Stimulated activated CD4-positive, alpha-beta T cell treated with anti-CD3 and anti-CD28 coated beads, Interleukin-15, amount 100 ng/mL, for 48 hours (primary cell): Measurements from ENCODE around the gene ARGFX.
A peak's percentile ranks its signal among the peaks of the same experiment; 100 is the strongest.
"Not testable (repeated sequence)": the region's sequence is repeated elsewhere in the genome, so short reads cannot be mapped to it uniquely, and the experiment has no call there.

Experiments used
- DNase-seq, 2 donors: peaks; one replicate each; pipeline ENCODE4 v3.0.0-alpha.2; 2020; ENCODE audit warnings: low read depth in 2 of 2

The ARGFX gene

DNA sequence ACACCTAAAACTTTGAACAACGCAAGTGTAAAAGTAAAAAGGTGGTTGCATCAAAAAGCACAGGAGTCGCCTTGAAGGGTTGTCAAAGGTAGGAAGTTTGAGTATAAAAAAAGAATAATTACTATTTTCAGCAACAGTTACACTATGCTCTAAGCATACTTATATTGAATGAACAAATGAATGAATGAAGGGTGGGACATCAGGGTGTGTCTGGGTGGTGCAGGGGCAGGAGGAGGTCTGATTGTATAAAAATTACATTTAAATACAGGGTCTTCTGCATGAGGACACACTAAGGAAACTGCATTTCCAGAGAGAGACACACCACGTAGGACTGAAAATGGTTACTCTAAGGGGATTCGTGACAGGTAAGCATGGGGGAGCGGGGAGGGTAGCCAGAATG, at the start of gene ARGFX:
Gene ARGFX (plus strand): TSS at position 301 of the 400 bp plus-strand sequence. CDS start 2,765 bp downstream, outside the sequence.
- no peak for DNase-seq

DNA sequence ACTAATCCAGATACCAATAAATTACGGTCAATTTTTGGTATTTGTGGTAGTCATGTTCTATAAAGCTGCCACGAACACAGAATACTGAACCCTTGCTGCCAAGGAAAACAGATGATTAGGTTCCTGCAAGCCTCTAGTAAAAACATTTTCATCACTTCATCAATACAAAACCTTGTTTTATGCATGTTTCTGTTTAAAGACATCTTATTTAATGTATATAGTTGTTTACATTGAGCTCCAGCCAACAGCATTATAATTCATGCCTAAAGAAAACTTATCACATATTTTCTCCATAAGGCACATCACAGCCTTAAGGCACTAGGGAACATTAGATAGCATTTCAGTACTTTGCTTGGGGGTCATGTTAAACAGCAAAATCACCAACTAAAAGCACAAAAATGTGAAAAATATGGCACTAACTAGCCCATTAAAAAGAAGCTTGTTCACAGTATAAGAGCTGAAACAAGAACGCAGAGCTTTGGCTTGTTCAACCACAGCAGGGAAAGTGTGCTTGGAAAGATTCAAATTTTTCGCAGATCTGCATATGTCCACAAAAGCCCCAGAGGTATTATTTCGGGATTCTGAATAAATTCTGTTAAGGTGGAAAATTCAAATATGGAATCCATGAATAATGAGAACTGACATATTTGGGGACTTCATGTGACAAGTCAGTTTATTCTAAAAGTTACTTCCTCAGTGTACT, 49.6 kb upstream of the ARGFX start:
- no peak for DNase-seq

DNA sequence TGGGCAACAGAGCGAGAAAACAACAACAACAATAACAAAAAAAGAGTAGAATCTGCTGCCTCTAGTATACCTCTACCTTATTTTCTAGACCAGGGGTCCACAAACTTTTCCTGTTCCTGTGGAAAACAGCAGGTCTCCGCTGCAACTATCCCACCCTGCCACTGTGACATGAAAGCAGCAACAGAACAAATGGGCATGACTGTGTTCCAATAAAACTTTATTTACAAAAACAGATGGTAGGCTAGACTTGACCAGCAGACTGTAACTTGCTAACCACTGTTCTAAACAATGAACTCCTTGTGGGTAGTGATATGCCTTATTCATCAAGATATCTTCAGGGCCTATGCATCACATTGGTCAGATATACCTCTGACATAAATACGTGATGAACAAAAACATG, 47.2 kb upstream of the ARGFX start:
- no peak for DNase-seq

DNA sequence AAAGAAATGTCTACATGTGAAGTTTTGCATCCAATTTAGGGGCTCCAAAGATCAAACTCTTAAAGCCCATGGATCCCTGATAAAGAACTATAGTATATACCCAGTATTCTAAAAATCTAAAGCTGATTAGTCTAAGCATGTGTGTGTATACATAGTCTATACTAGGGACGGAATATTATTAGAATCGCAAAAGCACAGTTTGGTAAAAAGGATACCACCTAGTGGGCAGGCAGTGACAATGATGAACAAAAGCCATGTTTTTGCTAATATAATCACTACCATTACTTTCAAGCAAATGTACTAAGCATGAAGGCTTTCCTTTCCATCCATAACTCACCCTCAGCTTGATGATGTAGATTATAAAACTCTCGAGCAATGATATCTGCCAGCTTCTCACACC, 38.4 kb upstream of the ARGFX start:
- no peak for DNase-seq

DNA sequence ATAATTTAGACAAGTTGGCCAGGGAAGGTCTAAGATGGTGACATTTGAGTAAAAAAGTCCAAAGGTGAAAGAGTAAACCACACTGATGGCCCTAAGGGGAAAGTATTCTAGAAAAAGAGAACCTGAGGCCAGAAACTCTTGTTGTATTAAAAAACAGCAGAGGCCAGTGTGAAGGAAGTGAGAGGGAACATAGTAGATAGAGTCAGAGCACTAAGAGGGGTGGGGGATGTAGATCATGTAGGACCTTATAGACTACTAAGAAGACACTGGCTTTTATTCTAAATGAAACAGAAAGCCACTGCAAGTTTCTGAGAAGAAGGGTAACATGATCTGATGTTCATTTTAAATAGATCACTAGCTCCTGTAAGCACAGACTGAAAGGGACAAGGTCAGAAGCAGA, 36.5 kb upstream of the ARGFX start:
- DNase-seq = no peak

DNA sequence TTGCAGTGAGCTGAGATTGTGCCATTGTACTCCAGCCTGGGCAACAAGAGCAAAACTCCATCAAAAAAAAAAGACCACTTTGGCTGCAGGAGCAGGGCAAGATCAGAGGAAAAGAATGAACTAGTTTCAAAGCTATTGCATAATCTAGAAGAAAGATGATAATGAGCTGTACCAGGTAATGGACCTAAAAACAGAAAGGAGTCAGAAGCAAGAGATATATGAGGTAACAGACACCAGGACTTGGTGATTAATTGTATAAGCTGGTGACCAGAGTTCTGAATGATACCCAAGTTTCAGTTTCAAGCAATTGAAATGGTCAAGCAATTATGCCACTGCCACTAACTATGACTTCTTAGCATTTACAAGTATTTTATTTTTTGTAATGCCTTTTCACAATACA, 24.8 kb upstream of the ARGFX start:
- no peak for DNase-seq

DNA sequence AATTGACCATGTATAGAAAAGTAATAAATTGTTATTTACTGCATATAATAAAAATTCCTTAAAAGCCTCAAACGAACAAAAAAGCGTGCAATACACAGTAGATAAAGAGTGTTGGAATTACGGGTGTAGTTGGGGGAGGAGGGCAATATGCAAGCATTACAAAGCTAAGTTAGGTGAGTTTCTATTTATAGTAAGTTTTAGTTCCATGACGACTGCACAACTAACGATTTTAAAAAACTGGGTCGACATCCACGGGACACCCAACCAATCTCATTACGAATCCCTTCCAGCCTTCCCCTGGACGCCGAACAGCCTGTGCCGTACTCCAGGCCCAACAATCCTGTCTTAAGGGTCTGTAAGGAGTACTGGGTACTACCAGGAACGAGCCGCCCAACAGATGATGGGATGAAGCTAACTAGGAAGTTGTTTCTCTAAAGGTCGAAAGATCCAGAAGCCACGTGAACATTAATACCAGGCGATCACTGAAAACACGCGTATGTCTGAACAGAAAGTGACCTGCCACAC, 22.6 kb upstream of the ARGFX start:
- DNase-seq = no peak

DNA sequence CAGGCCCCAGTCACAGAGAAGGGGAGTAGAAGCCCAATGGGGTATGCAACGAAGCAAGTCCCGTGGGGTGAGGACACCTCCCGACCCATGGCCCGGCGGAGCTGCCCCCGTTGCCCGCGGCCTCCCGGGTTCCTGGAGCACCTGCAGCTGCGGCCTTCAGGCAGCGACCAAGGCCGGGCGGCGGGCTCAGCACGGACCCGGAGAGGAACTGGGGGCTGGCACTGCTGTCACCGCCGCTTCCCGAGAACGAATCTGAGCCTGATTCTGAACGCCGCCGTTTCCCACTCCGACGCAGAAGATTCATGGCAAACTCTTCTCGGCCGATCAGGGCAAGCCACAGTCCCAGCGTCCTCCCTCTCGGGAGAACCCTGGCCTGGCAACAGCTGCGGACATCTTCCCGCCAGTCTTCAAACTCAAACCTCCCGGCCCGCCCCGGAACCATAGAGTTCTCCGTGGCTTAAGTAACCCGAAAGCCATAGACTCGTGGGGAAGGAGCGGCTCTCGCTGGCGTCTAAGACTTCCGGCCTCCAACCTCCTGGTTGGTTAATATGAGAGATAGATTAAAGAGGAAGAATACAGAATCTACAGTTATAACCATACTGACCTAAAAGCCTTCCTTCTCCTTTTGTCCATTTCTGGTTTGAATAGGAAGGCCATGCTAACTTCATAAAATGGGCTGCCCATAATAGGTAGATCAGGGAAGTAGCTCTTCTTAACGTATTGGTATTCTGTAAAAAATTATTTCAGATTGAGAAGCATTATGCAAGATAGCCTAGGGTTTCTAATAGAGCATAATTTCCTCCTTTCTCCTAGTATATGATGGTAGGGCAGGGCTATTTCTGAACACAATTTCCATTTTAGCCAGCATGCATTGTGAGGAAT, 21.9 kb upstream of the ARGFX start, which contains the start of gene POLQ:
Gene POLQ (minus strand): TSS at position 415 of the 882 bp plus-strand sequence. CDS start 111 bp downstream, at position 304.
- peak; percentile 81 for DNase-seq

DNA sequence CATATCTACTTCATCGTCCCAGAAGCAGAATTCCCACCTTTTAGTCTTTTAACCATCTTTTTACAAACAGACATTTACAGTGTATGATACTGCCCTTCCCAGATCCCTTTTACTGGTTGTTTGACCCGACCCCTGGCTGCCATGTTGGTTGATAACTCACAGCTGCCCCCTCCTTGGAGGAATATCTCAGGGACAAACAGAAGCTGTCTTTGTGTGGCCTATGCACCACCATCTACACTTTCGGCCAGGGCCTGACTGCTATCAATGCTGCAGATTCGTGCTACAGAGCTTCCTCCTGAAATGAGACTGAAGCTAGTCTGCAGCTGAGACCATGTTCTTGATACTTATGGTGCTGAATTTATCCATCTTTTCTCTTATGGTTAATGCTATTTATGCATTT, 15.4 kb upstream of the ARGFX start:
- no peak for DNase-seq

DNA sequence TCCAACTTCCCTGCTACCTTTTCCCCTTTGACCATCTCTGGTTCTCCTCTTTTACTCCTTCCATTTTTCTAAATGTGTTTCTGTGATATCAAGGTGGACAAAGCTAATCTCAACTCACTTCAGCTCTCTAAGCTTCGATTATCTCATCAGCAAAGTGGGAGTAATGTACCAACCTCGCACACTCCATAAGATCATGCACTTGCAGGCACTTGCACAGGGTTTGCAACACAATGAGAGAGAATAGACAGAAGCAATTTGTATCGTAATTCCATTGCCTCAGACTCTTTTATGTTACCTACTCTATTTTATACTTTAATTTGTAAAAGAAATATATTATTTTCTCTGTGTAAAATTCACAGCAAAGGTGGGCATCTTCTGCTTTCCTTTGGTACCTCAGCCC, 15.0 kb upstream of the ARGFX start:
- no peak for DNase-seq

DNA sequence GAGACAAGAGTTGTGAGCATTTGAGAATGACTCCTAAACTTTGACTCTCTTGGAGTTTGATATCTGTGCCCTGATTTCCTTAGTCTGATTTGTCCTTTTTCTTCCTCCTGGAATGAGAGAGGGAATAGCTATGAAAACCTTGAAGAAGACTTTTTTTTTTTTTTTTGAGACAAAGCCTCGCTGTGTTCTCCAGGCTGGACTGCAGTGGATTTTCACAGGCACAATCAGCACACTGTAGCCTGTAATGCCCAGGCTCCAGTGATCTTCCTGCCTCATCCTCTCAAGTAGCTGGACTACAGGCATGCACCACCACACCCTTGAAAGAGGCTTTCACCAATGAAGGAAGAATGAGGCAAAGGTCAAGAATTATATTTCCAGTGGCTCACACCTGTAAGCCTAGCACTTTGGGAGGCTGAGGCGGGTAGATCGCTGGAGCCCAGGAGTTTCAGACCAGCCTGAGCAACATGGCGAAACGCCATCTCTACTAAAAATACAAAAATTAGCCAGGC, 10.3 kb upstream of the ARGFX start:
- DNase-seq = no peak

DNA sequence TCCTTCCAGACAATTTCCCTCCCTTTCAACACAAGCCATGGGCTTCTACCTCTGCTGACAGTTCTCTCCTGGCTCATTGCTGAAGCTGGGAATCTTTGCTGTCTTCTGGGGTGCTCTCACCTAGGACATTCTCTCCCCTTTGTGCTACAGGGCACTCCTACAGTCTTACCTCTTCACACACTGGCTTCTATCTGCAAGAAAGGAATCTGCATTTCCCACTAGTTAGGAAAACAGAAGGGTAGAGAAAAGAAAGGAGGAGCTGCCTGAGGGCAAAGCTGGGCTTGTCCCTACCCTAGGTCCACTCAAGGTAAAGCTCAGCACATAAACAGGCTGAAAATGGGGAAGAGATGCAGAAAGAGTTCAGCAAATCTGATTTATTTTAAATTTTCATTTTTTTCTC, 5.6 kb upstream of the ARGFX start:
- no peak for DNase-seq

DNA sequence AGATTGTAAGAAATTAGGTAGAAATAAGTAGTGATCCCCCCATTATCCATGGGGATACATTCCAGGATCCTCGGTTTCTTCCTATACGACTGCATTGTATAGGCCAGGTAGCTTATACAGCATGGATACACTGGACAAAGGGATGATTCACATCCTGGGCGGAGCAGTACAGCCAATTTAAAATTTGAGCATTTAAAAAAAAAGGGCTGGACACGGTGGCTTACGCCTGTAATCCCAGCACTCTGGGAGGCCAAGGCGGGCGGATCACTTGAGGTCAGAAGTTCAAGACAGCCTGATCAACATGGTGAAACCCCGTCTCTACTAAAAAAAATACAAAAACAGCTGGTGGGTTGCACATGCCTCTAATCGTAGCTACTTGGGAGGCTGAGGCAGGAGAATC, 976 bp upstream of the ARGFX start:
- DNase-seq = no peak

DNA sequence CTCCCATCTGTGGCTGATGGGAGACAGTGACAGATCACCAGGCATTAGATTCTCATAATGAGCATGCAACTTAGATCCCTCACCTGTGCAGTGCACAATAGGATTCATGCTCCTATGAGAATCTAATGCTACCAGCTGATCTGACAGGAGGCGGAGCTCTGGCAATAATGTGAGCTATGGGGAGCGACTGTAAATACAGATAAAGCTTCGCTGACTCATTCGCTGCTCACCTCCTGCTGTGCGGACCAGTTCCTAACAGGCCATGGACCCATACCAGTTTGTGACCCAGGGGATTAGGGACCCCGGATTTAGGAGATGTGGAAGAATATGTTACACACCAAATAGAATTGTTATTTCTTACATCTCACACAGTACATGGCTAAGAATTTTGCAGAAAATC, 6.7 kb downstream of the ARGFX start:
- DNase-seq = no peak

DNA sequence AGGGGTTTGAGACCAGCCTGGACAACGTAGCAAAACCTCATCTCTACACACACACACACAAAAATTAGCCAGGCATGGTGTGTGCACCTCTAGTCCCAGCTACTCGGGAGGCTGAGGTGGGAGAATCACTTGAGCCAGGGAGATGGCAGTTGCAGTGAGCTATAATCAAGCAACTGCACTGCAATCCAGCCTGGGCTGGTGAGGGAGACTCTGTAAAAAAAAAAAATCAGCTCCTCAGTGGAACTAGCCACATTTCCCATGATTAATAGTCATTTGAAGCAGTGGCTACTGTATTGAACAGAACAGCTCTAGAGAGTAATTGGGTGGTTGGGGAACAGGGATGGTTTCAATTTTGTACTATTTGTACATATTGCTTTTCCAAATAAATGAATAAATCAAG, 13.9 kb downstream of the ARGFX start:
- DNase-seq = no peak

DNA sequence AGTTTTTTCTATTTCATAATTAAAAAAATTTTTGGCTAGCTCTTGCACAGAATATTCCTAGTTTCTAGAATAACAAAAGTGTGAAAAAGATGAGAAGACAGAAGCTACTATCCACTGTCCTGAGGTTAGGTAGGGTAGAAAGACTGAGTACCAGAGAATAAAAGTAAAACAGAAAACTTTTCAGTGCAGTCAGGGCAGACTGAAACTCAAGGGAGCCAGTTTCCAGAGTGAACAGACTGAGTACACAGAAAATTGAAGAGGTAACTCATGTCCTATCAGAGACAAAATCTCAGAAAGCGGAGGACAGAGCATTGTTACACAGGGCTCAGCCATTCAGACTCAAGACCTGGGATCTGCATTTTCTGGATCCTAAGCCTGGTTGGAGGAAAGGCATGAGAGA, 16.7 kb downstream of the ARGFX start:
- no peak for DNase-seq

DNA sequence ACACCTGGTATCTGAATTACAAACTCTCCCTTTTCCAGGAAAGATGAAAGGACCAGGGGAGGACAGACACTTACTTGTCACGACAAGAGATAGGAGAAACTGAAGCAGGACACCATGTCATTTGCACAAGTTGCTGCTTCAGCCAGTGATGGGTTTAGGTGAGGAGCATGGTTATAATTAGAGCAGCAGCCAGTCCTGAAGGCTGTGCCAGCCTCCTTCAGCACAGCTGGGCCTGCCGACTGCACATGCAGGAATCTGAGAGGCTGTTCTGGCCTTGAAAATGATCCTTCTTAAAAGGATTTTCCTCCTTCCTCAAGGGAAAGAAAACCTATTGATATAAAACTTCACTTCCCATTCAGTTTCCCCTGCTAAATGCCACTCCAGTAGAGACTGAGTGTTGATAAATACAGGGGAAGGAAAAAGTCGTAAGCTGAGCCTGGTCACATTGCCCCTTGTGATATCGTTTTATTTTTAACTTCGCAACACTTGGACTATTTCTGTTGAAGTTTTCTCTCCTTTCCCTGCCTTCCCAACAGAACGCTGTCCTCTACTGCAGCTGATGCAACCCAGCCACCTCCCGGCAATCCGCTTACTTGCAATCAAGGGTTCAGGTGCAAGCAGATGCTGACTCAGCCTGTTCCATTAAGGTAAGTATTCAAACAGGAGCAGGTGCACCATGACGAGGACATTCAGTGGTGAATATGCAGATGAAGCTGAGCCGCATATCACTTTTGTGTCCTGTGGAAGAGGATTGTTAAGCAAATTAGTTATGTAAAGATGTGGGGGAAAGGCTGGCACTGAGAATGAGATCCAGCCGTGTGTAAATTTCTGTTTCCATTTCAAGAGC, 25.3 kb downstream of the ARGFX start, which contains the start of gene FBXO40:
Gene FBXO40 (plus strand): TSS at position 524 of the 847 bp plus-strand sequence. CDS start 27,197 bp downstream, outside the sequence.
- DNase-seq = no peak

DNA sequence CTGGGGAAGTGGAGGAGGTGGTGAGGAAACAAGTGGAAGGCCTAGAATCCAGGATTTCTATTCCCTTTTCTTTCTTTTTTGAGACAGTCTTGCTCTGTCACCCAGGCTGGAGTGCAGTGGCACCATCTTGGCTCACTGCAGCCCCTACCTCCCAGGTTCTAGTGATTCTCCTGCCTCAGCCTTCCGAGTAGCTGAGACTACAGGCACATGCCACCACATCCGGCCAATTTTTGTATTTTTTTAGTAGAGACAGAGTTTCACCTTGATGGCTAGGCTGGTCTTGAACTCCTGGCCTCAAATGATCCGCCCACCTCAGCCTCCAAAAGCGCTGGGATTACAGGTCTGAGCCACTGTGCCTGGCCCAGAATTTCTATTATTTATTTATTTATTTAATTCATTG, 26.1 kb downstream of the ARGFX start:
- DNase-seq = not testable (repeated sequence)

DNA sequence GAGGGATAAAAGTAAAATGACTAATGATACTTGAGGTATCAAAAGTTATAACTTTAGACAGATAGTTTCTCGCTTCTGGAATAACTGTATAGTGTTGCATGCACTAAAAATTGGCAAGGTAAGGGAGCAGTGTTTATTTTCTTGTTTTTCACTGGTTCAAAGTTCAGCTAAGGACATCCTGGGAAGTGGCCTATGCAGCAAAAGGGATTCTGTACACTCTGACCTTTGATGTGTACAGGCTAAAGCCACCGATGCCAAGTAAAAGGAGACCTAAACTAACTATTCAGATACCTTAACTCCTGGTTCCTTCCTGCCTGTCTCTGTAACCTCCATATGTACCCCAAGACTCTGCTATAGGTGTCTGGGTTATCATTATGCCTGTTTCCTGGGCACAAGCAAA, 27.1 kb downstream of the ARGFX start:
- no peak for DNase-seq

DNA sequence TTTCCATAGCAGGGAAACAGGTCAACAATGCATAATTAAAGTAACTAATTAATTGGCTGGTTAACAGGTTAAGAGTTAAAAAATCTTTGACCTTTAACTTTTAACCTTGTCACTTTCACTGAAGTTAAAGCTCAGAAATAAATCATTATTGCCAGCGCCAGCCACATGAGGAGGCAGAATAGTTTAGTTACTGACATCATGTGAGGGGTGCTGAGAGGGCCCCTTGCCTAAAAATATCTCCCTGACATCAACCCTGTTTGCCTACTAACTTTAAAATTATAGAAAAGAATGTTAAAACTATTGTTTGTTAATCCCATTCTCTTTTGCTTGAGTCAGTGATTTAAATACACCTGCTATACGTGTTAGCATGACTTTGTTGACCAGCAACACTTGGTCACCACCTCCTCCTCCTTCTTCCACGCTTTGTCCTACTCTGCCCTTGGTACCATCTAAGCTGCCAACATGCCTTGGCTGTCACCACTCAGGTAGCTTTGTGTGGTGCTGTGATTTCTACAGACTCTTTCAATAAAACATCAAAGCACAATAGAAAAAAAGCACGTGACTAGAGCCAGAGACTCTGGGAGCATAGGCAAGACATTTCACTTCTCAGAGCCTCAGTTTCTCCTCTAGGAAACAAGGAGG, 28.1 kb downstream of the ARGFX start:
- no peak for DNase-seq

DNA sequence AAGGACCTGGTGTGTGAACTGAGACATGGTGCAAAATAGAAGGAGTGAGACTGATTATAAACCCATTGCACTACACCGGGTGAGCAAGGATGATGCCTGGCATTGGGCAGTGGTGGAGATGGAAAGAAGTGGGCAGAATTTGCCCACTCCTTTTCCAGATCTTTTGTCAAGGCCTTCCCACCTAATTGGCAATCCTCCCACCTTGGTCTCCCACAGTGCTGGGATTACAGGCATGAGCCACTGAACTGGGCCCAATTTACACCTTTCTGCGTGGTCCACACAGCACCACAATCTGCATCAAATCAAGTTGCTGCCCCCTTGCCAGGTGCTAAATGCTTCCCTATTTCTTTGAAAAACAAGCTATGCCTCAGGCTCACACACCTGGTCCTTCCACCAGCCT, 30.8 kb downstream of the ARGFX start:
- DNase-seq = no peak
